Measurements from ENCODE around the gene WFDC5.
A peak's percentile ranks its signal among the peaks of the same experiment; 100 is the strongest.
"Not testable (repeated sequence)": the region's sequence is repeated elsewhere in the genome, so short reads cannot be mapped to it uniquely, and the experiment has no call there.

Gene WFDC5, protein sequence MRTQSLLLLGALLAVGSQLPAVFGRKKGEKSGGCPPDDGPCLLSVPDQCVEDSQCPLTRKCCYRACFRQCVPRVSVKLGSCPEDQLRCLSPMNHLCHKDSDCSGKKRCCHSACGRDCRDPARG

DNA sequence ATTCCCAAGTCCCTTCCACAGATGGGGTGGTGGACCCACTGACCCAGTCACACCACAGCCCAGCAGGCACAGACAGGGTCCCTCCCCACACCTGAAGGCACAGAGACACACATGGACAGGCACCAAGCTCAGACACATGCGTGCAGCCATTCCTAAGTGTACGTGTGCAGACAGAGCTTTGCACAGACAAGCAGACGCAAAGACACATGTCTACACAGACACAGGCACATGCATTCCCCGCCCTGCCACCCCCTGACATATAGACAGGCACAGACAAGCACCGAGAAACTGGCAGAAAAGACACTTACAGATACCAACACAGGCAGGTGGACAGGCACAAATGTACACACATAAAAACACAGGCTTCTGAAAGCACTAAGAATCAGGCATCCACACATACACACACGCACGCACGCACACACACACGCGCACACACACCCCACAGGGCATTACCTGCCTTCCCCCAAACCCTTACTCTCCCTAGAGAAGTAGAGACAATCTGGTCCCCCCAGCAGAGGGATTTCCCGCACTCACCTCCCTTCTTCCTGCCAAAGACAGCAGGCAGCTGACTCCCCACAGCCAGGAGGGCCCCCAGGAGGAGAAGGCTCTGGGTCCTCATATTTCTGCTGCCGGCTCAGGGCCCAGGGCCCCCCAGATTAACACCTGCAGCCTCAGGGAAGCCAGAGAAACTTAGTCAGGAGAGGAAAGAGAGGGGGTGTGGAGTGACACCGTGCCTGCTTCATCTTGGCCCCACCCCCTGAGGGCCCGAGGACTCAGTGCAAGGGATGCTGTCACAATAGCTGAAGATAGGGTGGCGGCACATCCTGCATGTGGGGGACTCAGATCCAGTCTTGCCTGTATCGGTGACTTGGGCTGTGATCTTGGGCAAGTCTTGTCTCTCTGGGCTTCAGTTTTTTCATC, at the start of gene WFDC5:
WFDC5 (minus strand) TSS at position 710 of the 921 bp plus-strand sequence; CDS start at position 619, 91 bp downstream.
- Mint-ChIP-seq H3K27ac (no peak within 1 kb of the TSS), H3K4me1 (peaks cover 1% of the 10 kb centered on the region), H3K27me3 (peaks cover 8% of the 10 kb centered on the region), H3K36me3 (ENCODE audit: low read depth) (no peaks in the 10 kb centered on the region), H3K9me3 (no peaks in the 10 kb centered on the region), H3K4me3 (no peak within 1 kb of the TSS)
- DNase-seq (peak; percentile 25), ATAC-seq (peak; percentile 69)

GRCh38 chr20:45163083-45163803, 48.3 kb upstream of the WFDC5 start:
- H3K4me3 Mint-ChIP-seq, result no peak overlapping the region
- no peak for DNase-seq
- H3K27me3 Mint-ChIP-seq, result peaks cover 52% of the 10 kb centered on the region

GRCh38 chr20:45157962-45158361, 43.0 kb upstream of the WFDC5 start:
- no peaks in the 10 kb centered on the region for H3K4me1 Mint-ChIP-seq
- peaks cover 34% of the 10 kb centered on the region for H3K27me3 Mint-ChIP-seq
- peaks cover 4% of the 10 kb centered on the region for H3K36me3 Mint-ChIP-seq (ENCODE audit: low read depth)
- H3K9me3 Mint-ChIP-seq, result peaks cover 31% of the 10 kb centered on the region
- no peak for DNase-seq
- ATAC-seq, result no peak
- H3K27ac Mint-ChIP-seq, result no peak overlapping the region
- H3K4me3 Mint-ChIP-seq, result no peak overlapping the region

More at GRCh38 chr20:45163083-45163803, 48.3 kb upstream of the WFDC5 start:
- no peak for ATAC-seq
- Mint-ChIP-seq H3K27ac (no peak overlapping the region), H3K36me3 (ENCODE audit: low read depth) (peaks cover 4% of the 10 kb centered on the region), H3K4me1 (no peaks in the 10 kb centered on the region), H3K9me3 (peaks cover 36% of the 10 kb centered on the region)

DNA sequence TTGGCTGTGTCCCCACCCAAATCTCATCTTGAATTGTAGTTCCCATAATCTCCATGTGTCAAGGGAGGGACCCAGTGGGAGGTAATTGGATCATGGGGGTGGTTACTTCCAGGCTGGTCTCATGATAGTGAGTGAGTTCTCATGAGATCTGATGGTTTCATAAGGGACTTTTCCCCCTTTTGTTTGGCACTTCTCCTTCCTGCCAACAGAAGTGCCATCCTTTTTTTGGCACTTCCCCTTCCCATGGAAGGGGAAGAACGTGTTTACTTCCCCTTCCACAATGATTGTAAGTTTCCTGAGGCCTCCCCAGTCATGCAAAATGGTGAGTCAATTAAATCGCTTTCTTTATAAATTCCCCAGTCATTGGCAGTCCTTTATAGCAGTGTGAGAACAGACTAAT, 41.7 kb upstream of the WFDC5 start:
- ATAC-seq (no peak), DNase-seq (no peak)
- H3K27me3 Mint-ChIP-seq, result peaks cover 30% of the 10 kb centered on the region
- no peaks in the 10 kb centered on the region for H3K4me1 Mint-ChIP-seq
- H3K36me3 Mint-ChIP-seq (ENCODE audit: low read depth), result peaks cover 4% of the 10 kb centered on the region
- no peak overlapping the region for H3K27ac Mint-ChIP-seq
- H3K4me3 Mint-ChIP-seq, result no peak overlapping the region
- peaks cover 23% of the 10 kb centered on the region for H3K9me3 Mint-ChIP-seq

DNA sequence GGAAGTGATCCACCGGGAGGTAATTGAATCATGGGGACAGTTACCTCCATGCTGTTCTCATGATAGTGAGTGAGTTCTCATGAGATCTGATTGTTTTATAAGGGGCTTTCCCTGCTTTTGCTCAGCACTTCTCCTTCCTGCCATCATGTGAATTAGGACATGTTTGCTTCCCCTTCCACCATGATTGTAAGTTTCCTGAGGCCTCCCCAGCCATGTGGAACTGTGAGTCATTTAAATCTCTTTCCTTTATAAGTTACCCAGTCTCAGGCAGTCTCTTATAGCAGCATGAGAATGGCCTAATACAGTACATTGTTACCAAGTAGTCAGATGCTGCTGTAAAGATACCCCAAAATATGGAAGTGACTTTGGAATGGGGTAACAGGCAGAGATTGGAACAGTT, 39.8 kb upstream of the WFDC5 start:
- H3K27ac Mint-ChIP-seq; DNase-seq; ATAC-seq; H3K4me1 Mint-ChIP-seq; H3K4me3 Mint-ChIP-seq; H3K36me3 Mint-ChIP-seq (ENCODE audit: low read depth): not testable (repeated sequence)
- H3K9me3 Mint-ChIP-seq, result peaks cover 13% of the 10 kb centered on the region
- peaks cover 25% of the 10 kb centered on the region for H3K27me3 Mint-ChIP-seq

GRCh38 chr20:45154183-45154582, 39.2 kb upstream of the WFDC5 start:
- Mint-ChIP-seq H3K4me1 (no peaks in the 10 kb centered on the region), H3K27ac (no peak overlapping the region), H3K27me3 (peaks cover 28% of the 10 kb centered on the region), H3K36me3 (ENCODE audit: low read depth) (peaks cover 4% of the 10 kb centered on the region), H3K9me3 (peaks cover 9% of the 10 kb centered on the region), H3K4me3 (no peak overlapping the region)
- DNase-seq (no peak), ATAC-seq (no peak)

- ATAC-seq (no peak), DNase-seq (no peak)
- Mint-ChIP-seq H3K4me3 (no peak overlapping the region), H3K36me3 (ENCODE audit: low read depth) (peaks cover 4% of the 10 kb centered on the region), H3K9me3 (peaks cover 5% of the 10 kb centered on the region), H3K27me3 (peaks cover 26% of the 10 kb centered on the region), H3K27ac (no peak overlapping the region), H3K4me1 (no peaks in the 10 kb centered on the region)
Measured at GRCh38 chr20:45153752-45154151, 38.8 kb upstream of the WFDC5 start.

DNA sequence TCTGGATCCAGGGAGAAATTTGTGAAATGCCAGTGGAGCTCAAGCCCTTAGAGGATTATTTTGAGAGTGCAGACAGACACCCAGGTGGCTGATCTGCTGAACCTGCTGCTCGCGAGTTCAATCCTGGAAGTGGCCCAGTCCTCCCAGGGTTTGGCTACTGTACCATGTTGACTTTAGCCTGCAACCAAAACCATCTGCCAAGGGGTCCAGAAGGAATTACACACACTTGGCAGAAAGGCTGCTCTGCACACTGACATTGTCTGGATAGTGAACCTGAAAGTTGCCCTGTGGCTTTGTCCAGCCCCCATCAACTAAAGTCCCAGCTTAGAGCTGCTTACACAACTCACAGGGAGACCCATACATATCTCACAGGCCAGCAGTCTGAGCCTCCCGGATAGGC, 38.2 kb upstream of the WFDC5 start:
- ATAC-seq (no peak), DNase-seq (no peak)
- Mint-ChIP-seq H3K27me3 (peaks cover 27% of the 10 kb centered on the region), H3K36me3 (ENCODE audit: low read depth) (no peaks in the 10 kb centered on the region), H3K9me3 (no peaks in the 10 kb centered on the region), H3K4me3 (no peak overlapping the region), H3K27ac (no peak overlapping the region), H3K4me1 (no peaks in the 10 kb centered on the region)

GRCh38 chr20:45152405-45152804, 37.4 kb upstream of the WFDC5 start:
- H3K4me1 Mint-ChIP-seq, result no peaks in the 10 kb centered on the region
- ATAC-seq (no peak), DNase-seq (no peak)
- H3K9me3 Mint-ChIP-seq, result no peaks in the 10 kb centered on the region
- H3K27me3 Mint-ChIP-seq, result peaks cover 30% of the 10 kb centered on the region
- H3K36me3 Mint-ChIP-seq (ENCODE audit: low read depth), result no peaks in the 10 kb centered on the region
- H3K27ac Mint-ChIP-seq, result no peak overlapping the region
- H3K4me3 Mint-ChIP-seq, result no peak overlapping the region

DNA sequence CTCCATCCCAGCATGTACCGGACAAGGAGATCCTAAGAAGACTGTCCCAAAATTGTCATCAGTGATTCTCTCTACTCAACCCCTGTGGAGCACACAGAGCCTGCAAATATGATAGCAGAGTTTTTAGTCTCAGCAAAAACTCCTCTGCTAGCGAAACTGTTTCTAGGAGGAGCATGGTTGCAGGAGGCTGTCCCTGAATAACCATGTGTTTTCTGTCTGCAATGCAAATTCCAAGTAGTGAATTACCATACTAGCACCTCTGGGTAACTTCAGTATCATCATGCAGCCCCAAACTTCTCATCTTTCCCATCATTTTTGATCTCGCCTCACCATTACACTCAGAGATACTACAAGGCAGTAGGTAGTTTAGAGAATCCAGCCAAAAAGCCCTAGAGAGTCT, 34.1 kb upstream of the WFDC5 start:
- Mint-ChIP-seq H3K27me3 (peaks cover 21% of the 10 kb centered on the region), H3K9me3 (no peaks in the 10 kb centered on the region), H3K4me1 (no peaks in the 10 kb centered on the region), H3K4me3 (no peak overlapping the region), H3K36me3 (ENCODE audit: low read depth) (no peaks in the 10 kb centered on the region), H3K27ac (no peak overlapping the region)
- no peak for ATAC-seq
- no peak for DNase-seq

DNA sequence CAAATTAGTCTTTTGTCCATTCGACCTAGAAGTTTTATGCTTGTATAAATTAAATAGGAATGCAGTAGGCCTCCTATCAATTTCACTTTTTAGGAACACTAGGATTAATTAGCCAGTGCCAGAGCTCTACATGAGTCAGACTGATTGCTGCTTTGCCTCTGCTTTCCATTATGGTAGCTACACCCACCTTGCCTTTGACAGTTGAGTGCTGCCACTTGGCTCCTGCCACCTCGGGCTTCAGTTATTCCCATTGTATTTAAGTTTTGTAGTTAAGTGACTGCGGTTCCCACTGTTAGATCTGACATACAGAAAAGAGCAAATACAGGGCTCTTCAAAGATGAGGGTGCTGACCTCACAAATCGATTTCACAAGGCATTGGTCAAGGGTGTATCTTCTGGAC, 25.9 kb upstream of the WFDC5 start:
- Mint-ChIP-seq H3K27ac (no peak overlapping the region), H3K9me3 (no peaks in the 10 kb centered on the region), H3K27me3 (peaks cover 7% of the 10 kb centered on the region), H3K4me1 (no peaks in the 10 kb centered on the region), H3K4me3 (no peak overlapping the region), H3K36me3 (ENCODE audit: low read depth) (no peaks in the 10 kb centered on the region)
- ATAC-seq (no peak), DNase-seq (no peak)

- not testable (repeated sequence) for H3K27ac Mint-ChIP-seq; H3K4me3 Mint-ChIP-seq; H3K27me3 Mint-ChIP-seq; DNase-seq; H3K4me1 Mint-ChIP-seq; ATAC-seq; H3K9me3 Mint-ChIP-seq; H3K36me3 Mint-ChIP-seq (ENCODE audit: low read depth)
Measured at GRCh38 chr20:45139733-45140375, 24.9 kb upstream of the WFDC5 start.

DNA sequence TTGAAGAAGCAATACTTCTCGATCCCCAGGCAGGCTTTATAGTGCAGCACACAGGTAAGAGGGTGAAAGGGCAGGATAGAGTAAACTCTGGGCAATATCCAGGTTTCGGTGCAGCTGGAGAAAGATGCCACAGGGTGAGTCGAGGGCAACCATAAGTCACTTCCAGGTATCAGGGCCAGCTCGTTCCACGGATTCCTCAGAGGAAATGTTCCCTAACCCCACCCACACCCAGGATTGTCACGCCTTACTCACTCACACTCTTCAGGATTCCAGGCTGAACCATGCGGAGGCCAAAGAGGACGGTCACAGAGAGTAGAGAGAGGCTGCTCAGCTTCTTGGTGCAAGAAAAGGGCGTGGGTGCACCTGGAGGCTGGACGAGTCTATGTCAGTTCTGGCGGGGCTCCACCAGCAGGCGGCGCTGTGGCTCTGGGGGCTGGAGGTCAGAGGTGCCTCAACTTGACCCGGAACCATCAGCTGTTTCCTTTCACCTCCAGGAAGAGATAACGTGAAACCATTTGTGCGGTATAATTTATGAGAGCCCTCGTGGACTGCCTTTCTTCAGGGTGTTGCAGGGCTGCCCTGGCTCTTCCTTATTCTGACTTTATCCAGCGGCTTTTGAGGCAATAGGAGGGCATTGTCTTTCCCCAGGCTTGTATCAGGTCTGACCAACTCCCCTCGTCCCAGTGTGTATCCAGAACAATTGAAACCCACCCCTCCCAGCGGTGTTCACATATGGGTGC, 23.8 kb upstream of the WFDC5 start:
- peak; percentile 88 for DNase-seq
- H3K4me3 Mint-ChIP-seq, result no peak overlapping the region
- peaks cover 14% of the 10 kb centered on the region for H3K27me3 Mint-ChIP-seq

DNA sequence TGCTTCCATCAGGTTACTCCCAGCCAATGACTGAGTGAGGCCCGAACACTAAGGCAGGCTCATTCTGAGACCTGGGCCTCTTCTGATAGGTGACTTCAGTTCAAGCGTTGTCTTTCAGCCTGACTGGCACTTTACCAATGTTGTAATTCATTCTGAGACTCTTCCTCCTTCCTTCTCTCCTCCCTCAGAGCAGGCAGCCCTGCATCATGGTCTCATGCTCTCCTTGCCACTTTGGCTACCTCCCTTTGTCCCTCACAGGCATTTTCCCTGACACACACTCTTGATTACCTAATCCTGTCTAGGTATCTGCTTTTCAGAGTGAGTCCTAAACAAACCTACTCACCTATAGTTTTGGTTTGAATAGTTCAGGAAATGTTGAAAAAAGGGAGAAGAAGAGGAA, 21.9 kb upstream of the WFDC5 start:
- Mint-ChIP-seq H3K9me3 (no peaks in the 10 kb centered on the region), H3K27ac (no peak overlapping the region), H3K36me3 (ENCODE audit: low read depth) (no peaks in the 10 kb centered on the region), H3K4me3 (no peak overlapping the region), H3K4me1 (no peaks in the 10 kb centered on the region), H3K27me3 (peaks cover 26% of the 10 kb centered on the region)
- DNase-seq, result no peak
- ATAC-seq, result no peak

More for the DNA sequence above, 23.8 kb upstream of the WFDC5 start:
- H3K4me1 Mint-ChIP-seq, result no peaks in the 10 kb centered on the region
- peak; percentile 75 for ATAC-seq
- no peak overlapping the region for H3K27ac Mint-ChIP-seq
- H3K9me3 Mint-ChIP-seq, result no peaks in the 10 kb centered on the region
- no peaks in the 10 kb centered on the region for H3K36me3 Mint-ChIP-seq (ENCODE audit: low read depth)

All from activated naive CD8-positive, alpha-beta T cell treated with anti-CD3 and anti-CD28 coated beads, Interleukin-2, amount 50 U/mL, for 24 hours (primary cell).